HL-60/S4 (cell line): Measurements from ENCODE around the gene COPE.
"Not testable (repeated sequence)": the region's sequence is repeated elsewhere in the genome, so short reads cannot be mapped to it uniquely, and the experiment has no call there.

ENCODE experiments used
- in situ Hi-C: fragments of 300-500 bp; cut with MboI; formaldehyde crosslinking; loops from 2 replicates; pipeline ENCODE4 v1.14.3; 2022; ENCODE audit warnings: low sequenced_read_pairs

The COPE gene

DNA sequence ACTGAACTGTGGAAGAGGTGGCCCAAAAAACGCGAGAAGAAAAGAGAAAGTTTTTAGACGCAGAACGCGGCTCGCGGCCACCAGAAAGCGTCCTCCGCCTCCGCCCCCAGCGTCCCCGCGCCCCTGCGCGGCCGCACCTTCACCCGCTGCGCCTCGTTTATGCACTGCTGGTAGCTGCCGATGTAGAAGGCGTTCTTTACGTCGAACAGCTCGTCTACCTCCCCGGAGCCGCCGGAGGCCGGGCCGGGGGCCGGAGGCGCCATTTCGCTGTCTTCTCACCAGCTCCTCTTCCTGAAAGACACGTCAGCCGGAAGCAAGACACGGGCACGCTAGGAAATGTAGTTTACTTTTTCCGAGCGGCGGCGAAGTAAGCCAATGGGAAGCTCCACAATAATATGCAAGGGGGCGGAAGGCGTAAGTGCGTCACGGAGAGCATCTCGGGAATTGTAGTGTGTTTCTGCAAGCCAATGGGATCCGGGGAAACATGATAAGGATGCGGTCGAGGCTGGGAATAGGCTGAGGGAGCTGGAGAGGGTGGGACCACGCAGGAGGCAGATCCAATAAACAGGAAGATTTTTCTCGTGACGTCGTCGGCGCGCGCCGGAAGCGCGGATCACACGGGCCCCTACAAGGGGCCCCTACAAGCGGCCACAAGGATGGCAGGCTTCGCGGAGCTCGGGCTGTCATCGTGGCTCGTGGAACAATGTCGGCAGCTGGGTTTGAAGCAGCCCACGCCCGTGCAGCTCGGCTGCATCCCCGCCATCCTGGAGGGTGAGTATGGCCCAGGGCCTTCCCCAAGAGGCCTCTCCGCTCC, at the start of gene COPE, which contains the start of gene DDX49:
COPE (minus strand) TSS at position 302 of the 814 bp plus-strand sequence; CDS start at position 263, 39 bp downstream.
DDX49 (plus strand) TSS at position 630 of the 814 bp plus-strand sequence; CDS start at position 657, 27 bp downstream.
- in situ Hi-C loops, result no loop called here

DNA sequence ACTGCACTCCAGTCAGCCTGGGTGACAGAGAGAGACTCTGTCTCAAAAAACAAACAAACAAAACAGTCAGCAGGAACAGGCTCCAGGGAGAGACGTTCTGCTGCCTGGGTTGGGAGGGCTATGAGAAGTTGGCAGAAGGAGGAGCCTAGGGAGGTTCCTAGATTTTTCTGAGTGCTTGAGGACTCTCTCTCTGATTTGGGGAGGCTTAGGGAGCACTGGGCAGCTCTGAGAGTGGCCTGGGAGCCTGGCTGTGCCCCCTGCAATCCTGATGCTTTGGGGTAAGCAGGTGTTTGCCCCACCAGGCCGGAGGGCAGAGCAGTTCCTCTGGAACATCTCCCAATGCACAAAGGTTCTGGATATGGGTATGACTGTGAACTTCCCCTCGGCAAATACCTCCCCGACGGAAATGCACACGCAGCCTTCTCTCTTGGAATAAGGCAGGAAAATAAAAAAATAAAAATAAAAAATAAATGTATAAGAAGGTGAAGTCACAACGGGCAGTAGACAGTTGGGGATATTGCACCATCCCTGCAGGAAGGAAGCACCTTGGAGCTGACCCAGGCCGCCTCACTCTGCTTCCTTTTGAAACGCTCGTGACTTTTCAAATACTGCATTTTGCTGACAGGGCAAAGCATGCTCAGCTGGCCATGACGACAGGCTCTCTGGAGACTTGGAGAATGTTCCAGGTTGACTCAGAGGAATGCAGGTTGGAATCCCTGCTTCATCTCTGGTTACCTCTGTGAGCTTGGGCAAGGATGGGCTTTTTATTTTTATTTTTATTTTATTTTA, 48.4 kb upstream of the COPE start:
- in situ Hi-C loops, result no loop called here

DNA sequence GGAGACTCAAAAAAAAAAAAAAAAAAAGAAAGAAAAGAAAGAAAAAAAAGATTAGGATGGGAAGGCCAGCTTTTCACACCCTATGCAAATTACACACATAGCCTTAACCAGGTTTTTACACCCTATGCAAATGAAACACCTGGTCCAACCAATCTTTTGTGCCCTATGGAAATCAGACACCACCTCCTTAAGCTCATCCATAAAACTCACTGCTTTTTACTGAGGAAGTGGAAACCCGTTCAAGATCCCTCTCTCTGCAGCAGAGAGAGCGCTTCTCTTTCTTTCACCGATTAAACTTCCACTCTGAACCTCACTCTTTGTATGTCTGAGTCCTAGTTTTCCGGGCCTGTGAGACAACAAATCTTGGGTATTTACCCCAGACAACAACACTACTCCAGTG, 47.1 kb upstream of the COPE start:
- in situ Hi-C loops, result no loop called here

DNA sequence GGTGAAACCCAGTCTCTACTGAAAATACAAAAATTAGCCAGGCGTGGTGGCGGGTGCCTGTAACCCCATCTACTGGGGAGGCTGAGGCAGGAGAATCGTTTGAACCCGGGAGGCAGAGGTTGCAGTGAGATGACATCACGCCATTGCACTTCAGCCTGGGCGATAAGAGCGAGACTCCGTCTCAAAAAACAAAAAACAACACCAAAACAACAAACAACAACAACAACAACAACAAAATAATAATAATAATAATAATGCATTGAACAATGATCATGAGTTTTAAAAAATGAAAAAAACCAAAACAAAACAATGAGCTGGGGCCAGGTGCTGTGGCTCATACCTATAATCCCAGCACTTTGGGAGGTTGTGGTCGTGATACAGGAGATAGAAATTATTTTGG, 44.9 kb upstream of the COPE start:
- in situ Hi-C loops, result no loop called here

DNA sequence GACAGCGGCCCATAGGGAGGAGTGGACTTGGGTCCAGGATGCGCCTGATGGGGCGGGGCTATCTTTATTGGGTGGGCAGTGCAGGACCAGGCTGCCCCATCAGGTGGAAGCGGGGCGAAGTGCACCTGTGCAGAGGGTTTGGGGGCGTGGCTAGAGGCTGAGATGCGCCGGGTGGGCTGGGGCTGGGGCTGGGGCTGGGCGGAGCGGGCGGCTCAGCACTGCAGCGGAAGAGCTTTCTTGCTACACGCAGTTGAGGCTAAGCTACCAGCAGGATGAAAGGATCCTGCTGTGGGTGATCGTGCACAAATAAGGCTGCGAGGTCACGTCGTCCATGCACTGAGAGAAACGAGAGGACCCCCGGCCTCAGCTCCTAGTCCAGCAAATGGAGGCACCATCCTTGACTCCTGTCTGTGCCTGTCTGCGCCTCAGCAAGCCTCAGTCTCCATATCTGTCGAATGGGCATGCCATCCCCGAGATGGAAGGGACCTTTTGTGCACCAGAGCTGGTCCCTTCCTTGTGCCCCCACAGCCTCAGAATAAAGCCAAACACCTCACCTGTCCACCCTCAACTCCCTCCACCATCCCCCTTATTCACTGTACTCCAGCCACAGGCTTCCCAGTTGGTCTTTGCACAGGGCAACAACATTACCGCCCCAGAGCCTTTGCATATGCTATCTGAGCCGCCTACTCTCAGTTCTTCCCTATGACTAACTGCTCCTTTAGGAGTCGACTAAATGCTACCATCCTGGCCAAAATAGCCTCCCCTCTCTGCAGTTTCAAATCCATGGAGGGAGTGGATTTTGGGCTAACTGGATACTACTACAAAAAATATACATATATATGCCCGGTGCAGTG, 42.8 kb upstream of the COPE start:
- in situ Hi-C loops, result no loop called here

DNA sequence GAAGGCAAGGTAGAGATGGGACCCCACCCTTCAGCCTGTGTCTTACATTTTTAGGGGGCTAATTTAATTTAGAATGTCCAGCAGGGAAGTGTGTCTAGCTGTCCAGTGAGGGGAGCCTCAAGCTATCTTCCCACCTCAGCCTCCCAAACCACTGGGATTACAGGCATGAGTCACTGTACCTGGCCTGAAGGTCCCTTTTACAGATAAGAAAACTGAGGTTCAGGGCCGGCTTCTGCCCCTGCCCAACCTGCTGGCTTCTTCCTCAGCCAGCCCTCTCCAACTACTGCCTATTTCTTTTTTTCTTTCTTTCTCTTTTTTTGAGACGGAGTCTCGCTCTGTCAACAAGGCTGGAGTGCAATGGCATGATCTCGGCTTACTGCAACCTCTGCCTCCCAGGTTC, 41.2 kb upstream of the COPE start:
- in situ Hi-C loops, result no loop called here

DNA sequence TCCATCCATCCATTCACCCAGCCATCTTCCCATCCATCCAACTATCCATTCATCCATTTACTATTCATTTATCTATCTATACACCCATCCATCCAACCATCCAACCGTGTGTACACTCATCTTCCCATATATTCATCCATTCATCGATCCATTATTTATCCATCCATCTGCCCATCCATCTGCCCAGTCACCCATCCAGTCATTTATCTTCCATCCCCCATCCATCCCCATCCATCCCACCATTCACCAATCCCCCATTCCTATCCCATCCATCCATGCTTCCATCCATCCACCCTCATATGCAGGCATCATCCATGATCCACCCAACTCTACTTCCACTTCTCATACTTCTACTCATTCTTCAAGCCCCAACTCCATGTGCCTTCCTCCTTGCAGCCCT, 35.9 kb upstream of the COPE start:
- in situ Hi-C loops, result no loop called here

DNA sequence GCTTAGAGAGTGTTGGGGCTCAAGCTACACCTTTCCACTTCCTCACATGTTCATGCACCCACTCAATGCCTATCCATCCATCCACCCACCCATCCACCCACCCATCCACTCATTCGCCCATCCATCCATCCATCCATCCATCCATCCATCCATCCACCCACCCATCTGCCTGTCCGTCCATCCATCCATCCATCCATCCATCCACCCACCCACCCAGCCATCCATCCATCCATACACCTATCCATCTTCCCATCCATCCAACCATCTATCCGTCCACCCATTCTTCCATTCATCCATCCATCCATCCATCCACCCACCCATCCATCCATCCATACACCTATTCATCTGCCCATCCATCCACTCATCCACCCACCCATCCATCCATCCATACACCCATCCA, 34.9 kb upstream of the COPE start:
- in situ Hi-C loops, result no loop called here

DNA sequence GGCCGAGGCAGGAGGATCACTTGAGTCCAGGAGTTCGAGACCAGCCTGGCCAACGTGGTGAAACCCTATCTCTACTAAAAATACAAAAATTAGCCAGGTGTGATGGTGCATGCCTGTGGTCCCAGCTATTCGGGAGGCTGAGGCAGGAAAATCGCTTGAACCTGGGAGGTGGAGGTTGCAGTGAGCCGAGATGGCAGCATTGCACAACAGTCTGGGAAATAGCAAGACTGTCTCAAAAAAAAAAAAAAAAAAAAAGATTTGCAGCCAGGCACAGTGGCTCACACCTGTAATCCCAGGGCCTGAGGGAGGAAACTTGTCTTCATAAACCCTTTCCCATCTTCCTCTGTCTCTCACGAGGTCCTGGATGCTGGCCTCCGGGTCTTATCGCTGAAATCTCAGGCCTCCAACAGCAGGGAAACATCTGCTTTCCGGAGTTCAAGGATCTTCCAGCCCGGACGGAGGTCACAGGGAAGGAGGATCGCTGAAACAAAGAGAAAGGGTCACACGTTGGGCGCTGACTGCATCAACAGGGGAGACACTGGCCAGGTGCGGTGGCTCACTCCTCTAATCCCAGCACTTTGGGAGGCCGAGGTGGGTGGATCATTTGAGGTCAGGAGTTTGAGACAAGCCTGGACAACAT, 33.3 kb upstream of the COPE start:
- in situ Hi-C loops, result not testable (repeated sequence)

DNA sequence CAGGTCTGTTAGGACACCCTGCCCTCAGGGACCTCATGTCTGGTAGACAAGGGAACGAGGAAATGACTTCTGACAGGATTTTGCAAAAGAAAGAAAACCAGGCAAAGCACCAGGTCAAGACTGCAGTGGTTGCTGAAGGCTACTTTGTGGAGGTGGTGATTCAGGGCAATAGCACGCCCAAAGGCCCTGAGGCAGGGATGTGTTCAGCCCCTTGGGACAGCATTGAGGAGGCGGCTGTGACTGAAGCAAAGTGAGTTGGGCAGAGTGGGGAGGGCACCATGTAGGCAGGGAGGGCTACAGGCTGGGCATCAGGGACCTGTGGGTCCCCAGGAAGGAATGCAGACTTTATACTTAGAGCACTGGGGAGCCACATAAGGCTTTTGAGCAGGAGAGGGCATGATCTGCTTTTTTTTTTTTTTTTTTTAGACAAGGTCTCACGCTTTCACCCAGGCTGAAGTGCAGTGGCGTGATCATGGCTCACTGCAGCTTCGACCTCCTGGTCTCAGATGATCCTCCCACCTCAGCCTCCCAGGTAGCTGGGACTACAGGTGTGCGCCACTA, 32.6 kb upstream of the COPE start:
- in situ Hi-C loops, result no loop called here

DNA sequence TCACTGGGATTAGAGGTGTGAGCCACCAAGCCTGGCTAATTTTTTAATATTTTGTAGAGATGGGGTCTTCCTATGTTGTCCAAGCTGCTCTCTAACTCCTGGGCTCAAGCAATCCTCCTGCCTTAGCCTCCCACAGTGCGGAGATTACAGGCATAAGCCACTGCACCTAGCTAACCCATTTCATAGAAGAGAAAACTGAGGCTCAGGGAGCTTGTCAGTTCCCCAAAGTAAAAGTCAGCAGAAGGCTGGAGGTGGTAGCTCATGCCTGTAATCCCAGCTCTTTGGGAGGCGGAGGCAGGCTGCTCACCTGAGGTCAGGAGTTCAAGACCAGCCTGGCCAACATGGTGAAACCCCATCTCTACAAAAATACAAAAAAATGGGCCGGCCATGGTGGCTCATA, 30.7 kb upstream of the COPE start:
- in situ Hi-C loops, result no loop called here

DNA sequence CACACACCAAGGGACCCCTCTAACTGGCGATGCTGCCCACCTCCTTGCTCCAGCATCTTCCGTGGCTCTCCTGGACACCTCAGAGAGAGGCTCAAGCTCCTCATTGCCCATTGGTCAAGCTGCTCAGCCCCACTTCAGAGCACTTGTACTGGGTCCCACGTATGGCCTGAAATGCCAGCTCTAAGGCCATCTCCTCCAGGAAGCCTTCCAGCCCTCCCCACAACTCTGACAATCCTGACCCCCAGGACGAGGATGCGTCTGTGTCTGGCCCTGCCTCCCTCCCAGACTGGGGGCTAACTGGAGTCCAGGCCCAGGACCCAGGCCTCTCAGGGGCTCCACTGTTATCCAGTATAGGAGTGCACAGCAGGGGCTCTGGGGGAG, 29.8 kb upstream of the COPE start:
- in situ Hi-C loops, result no loop called here

DNA sequence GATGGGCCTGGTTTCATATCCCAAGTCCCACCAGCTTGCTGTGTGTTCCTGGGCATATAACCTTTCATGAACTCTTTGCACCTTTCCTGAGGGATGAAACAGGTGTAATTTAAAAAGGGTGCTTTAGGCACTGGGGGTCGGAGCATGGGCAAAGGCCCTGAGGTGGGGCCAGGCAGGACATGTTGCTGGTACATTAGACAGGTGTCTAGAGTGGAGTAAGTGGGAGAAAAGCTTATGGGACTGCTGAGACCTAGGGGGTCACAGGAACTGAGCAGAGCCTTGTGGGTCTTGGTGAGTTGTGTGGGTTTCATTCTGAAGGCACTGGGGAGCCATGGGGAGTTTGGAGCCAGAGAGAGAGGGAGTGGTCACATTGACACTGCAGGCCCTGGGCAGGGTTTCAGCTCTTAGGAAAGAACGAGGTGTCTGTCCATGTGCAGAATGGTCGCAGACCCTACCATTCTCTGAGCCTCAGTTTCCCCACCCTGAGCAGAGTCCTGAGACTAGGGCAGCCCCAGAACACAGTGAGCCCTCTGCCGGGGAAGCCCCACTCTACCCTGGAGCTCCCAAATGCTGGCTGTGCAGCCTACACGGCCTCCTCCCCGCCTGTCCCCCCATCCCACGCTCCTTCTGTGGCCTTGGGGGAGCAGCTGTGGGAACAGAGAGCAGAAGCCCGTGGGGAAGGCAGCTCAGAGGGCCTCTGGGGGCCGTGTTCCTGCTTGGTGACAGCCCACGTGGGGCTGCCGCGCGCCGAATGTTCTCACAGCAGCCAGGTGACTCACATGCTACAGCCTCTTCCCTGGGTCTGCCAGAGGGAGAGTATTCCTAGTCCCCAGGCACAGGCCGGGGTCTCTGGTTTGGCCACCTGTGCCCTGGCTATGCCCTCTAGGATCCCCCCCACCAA, 29.1 kb upstream of the COPE start:
- in situ Hi-C loops, result no loop called here

DNA sequence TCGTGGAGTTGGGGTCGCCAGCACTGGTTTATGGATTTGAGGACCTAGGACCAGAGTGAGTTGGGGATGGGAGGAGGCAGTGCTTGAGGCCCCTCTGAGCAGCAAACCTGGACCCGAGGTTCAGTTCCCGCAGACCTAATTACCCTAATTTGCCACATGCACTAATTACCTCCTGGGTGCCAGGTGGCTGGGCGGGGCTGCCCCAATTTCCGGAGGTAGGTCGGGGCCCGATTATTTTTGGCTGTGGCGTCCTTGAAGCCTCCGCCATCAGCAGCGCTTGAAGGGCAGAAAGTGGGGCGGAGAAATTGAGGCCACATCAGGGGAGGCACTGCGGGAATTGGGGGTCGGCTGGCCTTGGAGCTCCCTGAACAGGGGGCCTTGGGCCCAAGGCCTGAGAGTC, 27.7 kb upstream of the COPE start:
- in situ Hi-C loops, result no loop called here

DNA sequence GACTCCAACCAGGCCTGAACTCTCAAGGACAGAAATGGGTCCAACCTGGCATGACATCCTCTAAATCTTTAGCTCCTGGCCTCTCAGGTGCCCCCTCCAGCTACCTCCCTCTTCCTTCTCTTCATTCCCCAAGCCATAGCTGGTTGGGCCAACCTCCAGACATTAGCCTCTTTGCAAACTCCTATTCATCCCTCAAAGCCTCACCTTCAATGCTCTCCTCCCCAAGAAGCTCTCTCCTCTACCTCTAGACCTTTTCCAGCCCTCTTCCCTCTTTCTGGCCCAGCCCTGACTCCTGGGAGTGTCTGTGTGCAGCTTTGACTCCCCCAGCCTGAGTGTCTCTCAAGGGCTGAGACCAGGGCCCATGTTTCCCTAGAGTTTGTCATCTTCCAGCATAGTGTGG, 27.1 kb upstream of the COPE start:
- in situ Hi-C loops, result no loop called here

DNA sequence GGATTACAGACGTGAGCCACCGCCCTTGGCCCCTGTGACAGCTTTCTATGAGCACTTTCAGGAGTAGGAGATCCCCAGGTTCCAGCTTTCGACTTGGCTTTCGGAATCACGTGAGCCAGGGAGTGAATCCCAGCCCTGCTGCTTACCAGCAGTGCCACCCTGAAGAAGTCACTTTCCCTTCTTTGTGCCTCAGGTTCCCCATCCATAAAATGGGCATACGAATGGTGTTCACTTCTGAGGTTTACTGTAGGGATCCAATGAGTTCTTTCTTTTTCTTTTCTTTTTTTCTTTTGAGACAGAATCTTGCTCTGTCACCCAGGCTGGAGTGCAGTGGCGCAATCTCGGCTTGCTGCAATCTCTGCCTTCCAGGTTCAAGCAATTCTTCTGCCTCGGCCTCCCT, 26.1 kb upstream of the COPE start:
- in situ Hi-C loops, result no loop called here

DNA sequence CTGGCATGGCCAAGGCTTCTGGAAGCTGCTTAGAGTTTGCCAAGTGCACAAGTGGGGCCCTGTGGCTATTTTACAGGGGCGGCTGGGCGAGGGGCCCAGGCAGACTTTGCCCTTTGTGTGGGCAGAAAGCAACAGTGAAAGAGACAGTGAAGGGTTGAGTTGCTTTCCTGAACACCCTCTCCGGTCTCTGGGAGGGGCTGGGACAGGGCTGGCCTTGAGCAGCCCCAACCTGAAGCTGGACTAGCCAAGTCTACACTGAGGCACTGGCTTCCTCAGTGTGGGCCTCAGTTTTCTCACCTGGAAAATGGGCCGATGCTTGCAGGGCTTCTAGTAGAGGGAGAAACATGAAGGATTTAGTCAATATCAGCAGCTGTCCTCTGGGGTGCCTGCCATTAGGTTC, 24.3 kb upstream of the COPE start:
- in situ Hi-C loops, result no loop called here

DNA sequence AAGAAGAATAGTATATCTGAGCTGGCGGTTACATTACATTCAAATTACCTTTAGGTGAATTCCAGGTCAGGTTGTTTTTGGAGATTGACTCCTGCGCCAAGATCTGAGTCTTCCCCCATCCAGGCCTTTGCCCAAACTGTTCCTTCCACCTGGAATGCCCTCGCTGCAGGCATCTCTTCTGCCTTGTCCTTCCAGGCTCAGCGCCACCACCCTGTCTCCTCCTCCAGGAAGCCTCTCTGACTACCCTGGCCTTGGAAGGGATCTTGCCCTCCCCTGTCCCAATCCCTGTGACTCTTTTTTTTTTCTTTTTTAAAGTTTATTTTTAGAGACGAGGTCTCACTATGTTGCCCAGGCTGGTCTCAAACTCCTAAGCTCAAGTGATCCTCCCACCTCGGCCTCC, 23.5 kb upstream of the COPE start:
- in situ Hi-C loops, result no loop called here

DNA sequence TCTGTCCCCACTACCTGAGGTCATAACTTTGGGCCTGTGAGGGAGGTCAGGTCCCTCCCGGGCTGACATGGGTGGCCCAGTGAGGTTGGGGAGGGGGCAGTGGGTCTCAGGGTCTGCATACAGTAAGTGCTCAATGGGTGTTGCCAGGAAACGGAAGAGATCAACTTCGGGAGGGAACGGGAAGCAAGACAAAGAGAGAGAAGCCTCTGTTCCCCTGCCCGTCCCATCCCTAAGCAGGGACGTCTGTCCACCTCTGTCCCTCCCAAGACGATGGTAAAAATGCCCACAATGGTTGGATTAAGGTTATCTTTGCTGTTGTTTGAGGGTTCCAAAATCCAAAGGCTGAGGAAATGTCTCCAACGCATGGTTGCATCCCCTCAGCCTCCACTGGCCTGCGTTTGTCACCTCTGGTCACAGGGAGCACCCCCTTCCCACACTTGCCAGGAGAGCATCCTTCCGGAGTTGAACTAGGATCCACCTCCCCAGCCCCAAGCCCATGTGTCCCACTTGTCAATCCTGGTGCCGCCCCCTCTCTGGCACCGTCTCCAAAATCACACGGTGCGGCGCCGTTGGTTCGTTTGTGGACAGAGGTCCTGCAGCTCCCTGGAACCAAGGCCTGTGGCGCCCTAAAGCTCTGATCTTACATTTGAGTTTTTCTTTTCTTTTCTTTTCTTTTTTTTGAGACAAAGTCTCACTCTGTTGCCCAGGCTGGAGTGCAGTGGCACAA, 22.6 kb upstream of the COPE start:
- in situ Hi-C loops, result no loop called here
